Activated T-helper 1 cell treated with anti-CD3 and anti-CD28 coated beads, Interleukin-2, amount 50 U/mL, for 16 hours (primary cell): Measurements from ENCODE around the gene TSHZ2.

Experiments used
- DNase-seq, 2 donors: peaks; one replicate each; pipeline ENCODE4 v3.0.0-alpha.2; 2020; ENCODE audit warnings: low read depth in 1 of 2, low spot score in 1 of 2

TSHZ2 gene

GRCh38 chr20:53270792-53271375 is 298.7 kb downstream of the TSHZ2 start:
- DNase-seq = no peak

- no peak for DNase-seq
Measured at GRCh38 chr20:53274365-53274764, 302.2 kb downstream of the TSHZ2 start.

- DNase-seq = no peak
Measured at GRCh38 chr20:53274807-53275206, 302.6 kb downstream of the TSHZ2 start.

GRCh38 chr20:53276143-53276542 is 304.0 kb downstream of the TSHZ2 start:
- no peak for DNase-seq

- DNase-seq = no peak
Measured at GRCh38 chr20:53278555-53278954, 306.4 kb downstream of the TSHZ2 start.

GRCh38 chr20:53279735-53280134 is 307.6 kb downstream of the TSHZ2 start:
- no peak for DNase-seq

GRCh38 chr20:53281557-53282117 is 309.5 kb downstream of the TSHZ2 start:
- no peak for DNase-seq

- no peak for DNase-seq
Measured at GRCh38 chr20:53282217-53282955, 310.2 kb downstream of the TSHZ2 start.

GRCh38 chr20:53283011-53283410 is 310.9 kb downstream of the TSHZ2 start:
- DNase-seq = no peak

- no peak for DNase-seq
Measured at GRCh38 chr20:53283597-53283996, 311.4 kb downstream of the TSHZ2 start.

GRCh38 chr20:53284256-53284655 is 312.1 kb downstream of the TSHZ2 start:
- DNase-seq = no peak

- DNase-seq = no peak
Measured at GRCh38 chr20:53284696-53285095, 312.5 kb downstream of the TSHZ2 start.

- no peak for DNase-seq
Measured at GRCh38 chr20:53287357-53288042, 315.3 kb downstream of the TSHZ2 start.

GRCh38 chr20:53291548-53291947 is 319.4 kb downstream of the TSHZ2 start:
- DNase-seq = no peak

GRCh38 chr20:53292347-53292746 is 320.2 kb downstream of the TSHZ2 start:
- no peak for DNase-seq

GRCh38 chr20:53294804-53295203 is 322.6 kb downstream of the TSHZ2 start:
- no peak for DNase-seq

GRCh38 chr20:53296025-53296424 is 323.9 kb downstream of the TSHZ2 start:
- DNase-seq = no peak

GRCh38 chr20:53296451-53297153 is 324.4 kb downstream of the TSHZ2 start:
- no peak for DNase-seq

- DNase-seq = no peak
Measured at GRCh38 chr20:53297154-53297529, 325.0 kb downstream of the TSHZ2 start.

GRCh38 chr20:53298260-53298659 is 326.1 kb downstream of the TSHZ2 start:
- no peak for DNase-seq

- DNase-seq = no peak
Measured at GRCh38 chr20:53298911-53299310, 326.8 kb downstream of the TSHZ2 start.
